ENCODE data around the gene PI4KA.
"Not testable (repeated sequence)": the region's sequence is repeated elsewhere in the genome, so short reads cannot be mapped to it uniquely, and the experiment has no call there.

- not testable (repeated sequence) for TF ChIP-seq CTCF, EP300, POLR2A (IDR thresholded peaks at IDR 0.05)
Observed at GRCh38 chr22:20718727-20719126, 139.9 kb downstream of the PI4KA start.
